WI38 (cell line): Measurements from ENCODE around the gene LGALS7B.
"Not testable (repeated sequence)": the region's sequence is repeated elsewhere in the genome, so short reads cannot be mapped to it uniquely, and the experiment has no call there.

Experiments used
- H3K4me3 ChIP-seq: 2 replicates; pipeline ENCODE4 v1.5.1; 2011; ENCODE audit warnings: low read depth, mild to moderate bottlenecking, control low read depth, low read length
- CTCF ChIP-seq: IDR thresholded peaks from 2 replicates; pipeline ENCODE4 v1.5.1; 2012; ENCODE audit warnings: low read depth, mild to moderate bottlenecking, control low read depth, low read length

Gene LGALS7B

GRCh38 chr19:38786572-38787265 is 2.3 kb upstream of the LGALS7B start:
- TF ChIP-seq CTCF, result no peak
- H3K4me3 ChIP-seq, result no peak overlapping the region

GRCh38 chr19:38790507-38791403 is 1.8 kb downstream of the LGALS7B start:
- H3K4me3 ChIP-seq, result not testable (repeated sequence)

- not testable (repeated sequence) for H3K4me3 ChIP-seq
Observed at GRCh38 chr19:38791451-38792064, 2.6 kb downstream of the LGALS7B start.

GRCh38 chr19:38792250-38793111 is 3.5 kb downstream of the LGALS7B start:
- no peak for TF ChIP-seq CTCF
- H3K4me3 ChIP-seq, result no peak overlapping the region

- TF ChIP-seq CTCF, result no peak
- H3K4me3 ChIP-seq, result no peak overlapping the region
Observed at GRCh38 chr19:38793177-38793576, 4.2 kb downstream of the LGALS7B start.

- no peak for TF ChIP-seq CTCF
- no peak overlapping the region for H3K4me3 ChIP-seq
Observed at GRCh38 chr19:38793671-38794070, 4.7 kb downstream of the LGALS7B start.

GRCh38 chr19:38795549-38795948 is 6.5 kb downstream of the LGALS7B start:
- no peak for TF ChIP-seq CTCF
- H3K4me3 ChIP-seq, result no peak overlapping the region
